AG09319 (cell line): Measurements from ENCODE around the gene ENDOV.

Source experiments
- DNase-seq: peaks from one replicate; pipeline ENCODE4 v3.0.0-alpha.2; 2010; ENCODE audit warnings: low read depth; ENCODE audit errors: extremely low read depth
- TF ChIP-seq, protein P1 (sequence below): IDR thresholded peaks from 2 replicates; pipeline ENCODE4 v1.5.1; 2011; ENCODE audit warnings: low read depth, mild to moderate bottlenecking, inconsistent platforms, low read length, moderate library complexity

The ENDOV gene

DNA sequence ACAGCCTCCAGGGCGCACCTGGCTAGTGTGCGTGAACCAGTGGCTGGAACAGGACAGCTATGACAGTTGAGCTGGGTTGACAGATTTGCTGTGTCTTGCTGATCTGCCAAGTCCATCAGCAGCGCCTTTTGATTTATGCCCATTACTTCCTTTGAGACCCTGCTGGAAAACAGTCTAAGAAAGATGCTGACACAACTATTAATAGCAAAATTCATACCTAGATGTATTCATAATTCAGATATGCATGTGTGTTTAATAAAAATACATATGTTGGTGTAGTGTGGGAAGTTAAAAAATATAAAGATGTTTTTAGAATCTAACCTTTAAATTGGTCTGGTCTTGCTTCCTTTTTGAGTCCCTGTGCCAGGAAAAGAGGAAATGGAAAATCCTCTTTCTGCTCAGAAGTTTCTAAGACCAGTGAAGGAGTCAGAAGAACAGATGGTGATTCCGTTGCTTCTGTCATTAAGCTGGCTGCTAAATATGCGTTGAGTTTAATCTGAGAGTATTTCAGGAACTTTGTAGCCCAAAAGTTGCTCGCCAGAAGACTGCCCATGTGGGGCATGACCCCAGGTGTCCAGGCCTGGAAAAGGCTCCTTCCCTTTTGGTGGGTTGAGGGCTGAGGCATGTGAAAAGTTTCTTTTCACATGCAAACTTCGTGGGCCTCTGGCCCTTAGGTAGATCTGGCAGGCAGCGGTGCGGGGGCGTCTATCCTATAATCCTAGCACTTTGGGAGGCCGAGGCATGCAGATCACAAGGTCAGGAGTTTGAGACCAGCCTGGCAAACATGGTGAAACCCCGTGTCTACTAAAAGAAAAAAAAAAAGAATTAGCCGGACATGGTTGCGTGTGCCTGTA lies 40.0 kb upstream of the ENDOV start:
- TF ChIP-seq, protein P1, sequence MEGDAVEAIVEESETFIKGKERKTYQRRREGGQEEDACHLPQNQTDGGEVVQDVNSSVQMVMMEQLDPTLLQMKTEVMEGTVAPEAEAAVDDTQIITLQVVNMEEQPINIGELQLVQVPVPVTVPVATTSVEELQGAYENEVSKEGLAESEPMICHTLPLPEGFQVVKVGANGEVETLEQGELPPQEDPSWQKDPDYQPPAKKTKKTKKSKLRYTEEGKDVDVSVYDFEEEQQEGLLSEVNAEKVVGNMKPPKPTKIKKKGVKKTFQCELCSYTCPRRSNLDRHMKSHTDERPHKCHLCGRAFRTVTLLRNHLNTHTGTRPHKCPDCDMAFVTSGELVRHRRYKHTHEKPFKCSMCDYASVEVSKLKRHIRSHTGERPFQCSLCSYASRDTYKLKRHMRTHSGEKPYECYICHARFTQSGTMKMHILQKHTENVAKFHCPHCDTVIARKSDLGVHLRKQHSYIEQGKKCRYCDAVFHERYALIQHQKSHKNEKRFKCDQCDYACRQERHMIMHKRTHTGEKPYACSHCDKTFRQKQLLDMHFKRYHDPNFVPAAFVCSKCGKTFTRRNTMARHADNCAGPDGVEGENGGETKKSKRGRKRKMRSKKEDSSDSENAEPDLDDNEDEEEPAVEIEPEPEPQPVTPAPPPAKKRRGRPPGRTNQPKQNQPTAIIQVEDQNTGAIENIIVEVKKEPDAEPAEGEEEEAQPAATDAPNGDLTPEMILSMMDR = no peak

DNA sequence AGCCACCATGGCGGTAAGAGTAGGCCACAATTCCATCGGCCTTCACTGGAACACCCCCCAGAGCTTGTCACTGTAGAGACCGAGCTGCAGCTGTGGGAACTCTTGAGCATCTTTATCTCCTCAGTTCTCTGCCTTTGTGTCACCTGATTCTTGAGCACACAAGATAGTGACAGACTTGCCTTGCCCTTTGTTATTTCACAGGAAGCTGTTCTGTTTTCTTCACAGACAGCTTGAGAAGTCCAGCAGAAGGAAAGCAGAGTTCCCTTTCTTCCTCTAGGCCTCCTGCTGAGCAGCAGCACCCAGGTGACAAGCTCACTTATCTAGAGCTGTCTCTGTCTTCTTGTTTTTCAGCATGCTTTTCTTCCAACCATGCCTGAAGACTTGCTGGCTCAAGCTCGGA lies 38.4 kb upstream of the ENDOV start:
- TF ChIP-seq, protein P1 = no peak
- DNase-seq = no peak

More for the DNA sequence above, 40.0 kb upstream of the ENDOV start:
- DNase-seq = no peak

DNA sequence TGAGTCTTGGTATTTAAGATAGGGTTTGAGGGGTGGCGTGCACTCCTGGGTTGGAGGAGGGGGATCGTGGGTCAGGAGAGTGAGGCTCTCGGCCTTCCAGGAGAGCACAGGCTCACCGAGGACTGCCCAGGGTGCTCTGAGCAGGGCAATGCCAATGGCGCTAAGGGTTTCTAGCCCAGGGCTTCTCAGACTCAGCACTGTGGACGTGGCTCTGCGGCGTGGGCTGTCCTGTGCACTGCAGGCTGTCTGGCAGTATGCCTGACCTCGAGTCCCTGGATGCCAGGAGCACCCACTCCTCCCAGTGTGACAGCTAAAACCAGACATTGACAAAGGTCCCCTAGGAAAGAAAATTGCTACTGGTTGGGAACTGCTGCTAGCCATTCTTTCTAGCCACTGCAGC lies 37.2 kb upstream of the ENDOV start:
- DNase-seq = no peak

DNA sequence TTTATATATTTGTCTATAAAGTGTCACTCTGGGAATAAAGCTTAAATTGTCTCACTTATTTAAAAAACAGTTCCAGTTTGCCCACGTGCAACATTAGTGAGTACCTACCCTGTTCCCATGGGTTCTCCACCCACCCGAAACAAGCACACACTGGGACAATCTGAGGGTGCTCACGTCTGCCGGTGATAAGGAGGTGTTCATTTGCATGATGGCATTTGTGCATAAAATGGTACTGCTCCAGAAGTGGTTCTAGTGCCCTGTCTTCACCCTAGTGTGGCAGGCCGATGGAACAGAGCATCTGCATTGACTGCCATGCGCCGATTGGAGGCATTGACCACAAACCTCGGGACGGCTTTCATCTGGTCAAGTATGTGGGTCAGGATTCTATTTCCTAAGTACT lies 35.6 kb upstream of the ENDOV start:
- TF ChIP-seq, protein P1 = no peak
- DNase-seq = no peak

More for the DNA sequence above, 37.2 kb upstream of the ENDOV start:
- TF ChIP-seq, protein P1 = no peak

DNA sequence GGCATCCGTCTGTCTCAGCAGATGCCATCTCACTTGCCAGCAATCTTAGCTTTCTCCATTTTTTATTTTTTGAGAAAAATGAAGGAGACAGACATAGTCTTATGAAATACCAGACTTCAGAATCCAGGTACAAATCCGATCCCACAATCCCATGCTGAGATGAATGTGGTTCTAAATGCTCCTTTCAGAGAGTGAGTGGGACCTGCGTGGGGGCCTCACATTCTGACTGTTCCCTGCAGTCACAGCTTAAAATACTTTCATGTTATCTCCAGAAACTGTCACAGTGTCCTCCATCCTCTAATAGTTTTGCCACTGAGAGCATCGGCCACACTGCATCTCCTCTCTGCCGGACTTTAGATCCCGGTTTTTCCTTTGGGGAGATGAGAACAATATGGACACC lies 34.9 kb upstream of the ENDOV start:
- DNase-seq = no peak
- TF ChIP-seq, protein P1 = no peak

DNA sequence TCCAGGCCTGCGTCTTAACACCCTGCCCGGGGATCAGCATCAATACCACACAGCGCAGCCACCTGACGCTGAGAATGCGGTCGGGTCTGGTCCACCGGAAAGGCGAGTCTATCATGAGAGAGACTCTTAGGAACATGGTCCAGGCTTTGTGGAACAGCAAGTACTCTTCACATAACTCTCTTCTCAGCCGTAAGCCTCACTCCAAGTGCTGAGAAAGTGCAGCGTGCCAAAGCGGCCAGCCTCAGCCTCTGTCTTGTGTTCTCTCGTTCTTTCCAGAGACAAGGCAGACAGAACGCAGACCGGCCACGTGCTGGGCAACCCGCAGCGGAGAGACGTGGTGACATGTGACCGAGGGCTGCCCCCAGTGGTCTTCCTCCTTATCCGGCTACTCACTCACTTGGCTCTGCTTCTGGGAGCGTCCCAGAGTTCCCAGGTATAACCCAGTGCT lies 34.4 kb upstream of the ENDOV start:
- TF ChIP-seq, protein P1 = no peak
- no peak for DNase-seq

DNA sequence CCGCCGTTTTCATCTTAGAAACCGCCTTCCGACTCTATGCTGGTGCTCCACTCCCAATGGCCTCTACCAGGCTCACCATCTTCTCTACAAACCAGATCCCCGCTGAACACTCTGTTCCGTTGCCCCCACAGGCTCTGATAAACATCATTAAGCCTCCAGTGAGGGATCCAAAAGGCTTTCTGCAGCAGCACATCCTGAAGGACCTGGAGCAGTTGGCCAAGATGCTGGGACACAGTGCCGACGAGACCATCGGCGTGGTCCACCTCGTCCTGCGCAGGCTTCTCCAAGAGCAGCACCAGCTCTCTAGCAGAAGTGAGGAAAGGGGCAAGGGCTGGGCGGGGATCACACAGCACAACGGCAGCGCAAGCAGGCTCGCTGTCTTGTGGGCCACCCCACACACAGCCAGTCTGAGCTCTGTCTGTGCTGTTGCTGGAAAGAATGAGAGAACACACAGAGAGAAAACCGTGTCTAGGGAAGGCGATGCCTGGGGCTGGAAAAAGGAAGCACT lies 33.5 kb upstream of the ENDOV start:
- DNase-seq = no peak
- TF ChIP-seq, protein P1 = no peak
